Neural progenitor cell (in vitro differentiated cells): ENCODE results near the gene PPP1R3E.

Source experiments
- EZH2phosphoT487 ChIP-seq: fragments of 200-600 bp; sonication (generic); IDR thresholded peaks from 2 replicates; pipeline ENCODE4 v1.6.1; 2017; ENCODE audit warnings: antibody characterized with exemption
- TF ChIP-seq, protein P1 (sequence below): fragments of 200-600 bp; sonication (generic); IDR thresholded peaks from 2 replicates; pipeline ENCODE4 v1.5.1; 2017; ENCODE audit warnings: antibody characterized with exemption, mild to moderate bottlenecking

DNA sequence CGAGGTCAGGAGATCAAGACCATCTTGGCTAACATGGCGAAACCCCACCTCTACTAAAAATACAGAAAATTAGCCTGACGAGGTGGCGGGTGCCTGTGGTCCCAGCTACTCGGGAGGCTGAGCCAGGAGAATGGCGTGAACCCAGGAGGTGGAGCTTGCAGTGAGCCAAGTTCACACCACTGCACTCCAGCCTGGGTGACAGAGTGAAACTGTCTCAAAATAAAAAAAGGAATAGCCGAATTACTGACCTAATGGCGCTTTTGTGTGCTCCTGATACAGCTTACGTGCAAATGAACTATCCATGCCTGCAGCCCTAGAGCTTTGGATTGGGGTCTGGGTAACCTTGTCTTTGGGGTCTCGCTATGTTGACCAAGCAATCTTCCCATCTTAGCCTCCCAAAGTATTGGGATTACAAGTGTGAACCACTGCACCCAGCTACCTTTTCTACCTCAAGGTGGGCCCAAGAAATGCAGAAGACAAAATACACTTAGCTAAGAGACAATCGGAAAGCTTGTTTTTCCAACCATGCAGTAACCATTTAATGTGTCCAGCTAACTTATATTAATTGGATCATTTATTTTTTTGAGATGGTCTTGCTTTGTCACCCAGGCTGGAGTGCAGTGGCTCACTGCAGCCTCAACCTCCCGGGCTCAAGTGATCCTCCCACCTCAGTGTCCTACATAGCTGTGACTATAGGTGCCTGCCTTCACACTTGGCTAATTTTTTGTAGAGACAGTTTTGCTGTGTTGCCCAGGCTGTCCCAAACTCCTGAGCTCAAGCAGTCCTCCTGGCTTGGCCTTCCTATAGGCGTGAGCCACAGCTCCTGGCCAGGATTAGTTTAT is 24.1 kb upstream of the PPP1R3E start:
- TF ChIP-seq, protein P1, sequence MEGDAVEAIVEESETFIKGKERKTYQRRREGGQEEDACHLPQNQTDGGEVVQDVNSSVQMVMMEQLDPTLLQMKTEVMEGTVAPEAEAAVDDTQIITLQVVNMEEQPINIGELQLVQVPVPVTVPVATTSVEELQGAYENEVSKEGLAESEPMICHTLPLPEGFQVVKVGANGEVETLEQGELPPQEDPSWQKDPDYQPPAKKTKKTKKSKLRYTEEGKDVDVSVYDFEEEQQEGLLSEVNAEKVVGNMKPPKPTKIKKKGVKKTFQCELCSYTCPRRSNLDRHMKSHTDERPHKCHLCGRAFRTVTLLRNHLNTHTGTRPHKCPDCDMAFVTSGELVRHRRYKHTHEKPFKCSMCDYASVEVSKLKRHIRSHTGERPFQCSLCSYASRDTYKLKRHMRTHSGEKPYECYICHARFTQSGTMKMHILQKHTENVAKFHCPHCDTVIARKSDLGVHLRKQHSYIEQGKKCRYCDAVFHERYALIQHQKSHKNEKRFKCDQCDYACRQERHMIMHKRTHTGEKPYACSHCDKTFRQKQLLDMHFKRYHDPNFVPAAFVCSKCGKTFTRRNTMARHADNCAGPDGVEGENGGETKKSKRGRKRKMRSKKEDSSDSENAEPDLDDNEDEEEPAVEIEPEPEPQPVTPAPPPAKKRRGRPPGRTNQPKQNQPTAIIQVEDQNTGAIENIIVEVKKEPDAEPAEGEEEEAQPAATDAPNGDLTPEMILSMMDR, result no peak
- TF ChIP-seq EZH2phosphoT487, result no peak
